HEK293 (cell line): ENCODE results near the gene TACC2.

Experiments
- CTCF ChIA-PET: fragments of 350-600 bp; formaldehyde crosslinking; extraction: SDS; loops from one replicate; lab custom pipeline; 2021; ENCODE audit warnings: antibody characterized with exemption; lab: Yijun Ruan, JAX
- POLR2A ChIA-PET: fragments of 300-600 bp; formaldehyde crosslinking; extraction: SDS; loops from one replicate; lab custom pipeline; 2020; ENCODE audit warnings: antibody characterized with exemption, inconsistent platforms; lab: Yijun Ruan, JAX
- H3K27ac ChIP-seq: fragments of 200-500 bp; sonication (Bioruptor generic); 2 replicates; pipeline ENCODE4 v1.5.1; 2014; ENCODE audit warnings: low read depth, low read length, control low read depth, inconsistent platforms; ENCODE audit errors: extremely low read depth
- H3K36me3 ChIP-seq, 2 experiments: fragments of 200-500 bp in 1 of 2; sonication (Bioruptor generic) in 1 of 2; 1 replicate in 1 of 2; 2 replicates in 1 of 2; pipeline ENCODE4 v1.5.1; 2014 to 2017; ENCODE audit warnings: inconsistent platforms in 2 of 2, low read length in 2 of 2; ENCODE audit not compliant: control insufficient read depth in 2 of 2, insufficient read depth in 1 of 2
- H3K4me1 ChIP-seq: fragments of 200-500 bp; sonication (Bioruptor generic); 2 replicates; pipeline ENCODE4 v1.5.1; 2014; ENCODE audit warnings: mild to moderate bottlenecking, low read length, inconsistent platforms; ENCODE audit not compliant: control insufficient read depth, insufficient read depth
- H3K4me3 ChIP-seq: 2 replicates; pipeline ENCODE4 v1.5.1; 2011; ENCODE audit warnings: low read depth, mild to moderate bottlenecking, control low read depth, low read length, moderate library complexity
- H3K9me3 ChIP-seq: fragments of 200-500 bp; sonication (Bioruptor generic); 2 replicates; pipeline ENCODE4 v1.5.1; 2014; ENCODE audit warnings: low read depth, low read length, inconsistent platforms; ENCODE audit not compliant: control insufficient read depth, insufficient read depth
- EGR2 ChIP-seq: fragments of 450-650 bp; formaldehyde crosslinking; IDR thresholded peaks from 2 replicates; pipeline ENCODE4 v1.5.1; 2016; ENCODE audit warnings: low read depth, missing biosample characterization, missing genetic modification characterization
- GLIS1 ChIP-seq: fragments of 450-650 bp; formaldehyde crosslinking; IDR thresholded peaks from 2 replicates; pipeline ENCODE4 v1.5.1; 2016; ENCODE audit warnings: missing biosample characterization, missing genetic modification characterization
- HOXA7 ChIP-seq: sonication (generic); formaldehyde crosslinking; IDR thresholded peaks from 2 replicates; pipeline ENCODE4 v1.8.1; 2022; ENCODE audit warnings: missing genetic modification reagents, borderline replicate concordance
- HOXC10 ChIP-seq: sonication (generic); formaldehyde crosslinking; IDR thresholded peaks from 2 replicates; pipeline ENCODE4 v1.8.1; 2023; ENCODE audit warnings: mild to moderate bottlenecking, missing genetic modification reagents
- MZF1 ChIP-seq: fragments of 450-650 bp; formaldehyde crosslinking; IDR thresholded peaks from 2 replicates; pipeline ENCODE4 v1.5.1; 2017; ENCODE audit warnings: missing biosample characterization, missing genetic modification characterization, borderline replicate concordance
- SCRT1 ChIP-seq: fragments of 450-650 bp; formaldehyde crosslinking; IDR thresholded peaks from 2 replicates; pipeline ENCODE4 v1.5.1; 2016; ENCODE audit warnings: missing biosample characterization, missing genetic modification characterization, borderline replicate concordance
- SETDB1 ChIP-seq: IDR thresholded peaks from one replicate; pipeline ENCODE4 v1.6.1; 2017; ENCODE audit warnings: mild to moderate bottlenecking, low read length, moderate library complexity, mixed read lengths; ENCODE audit not compliant: insufficient read length
- WT1 ChIP-seq: fragments of 450-650 bp; formaldehyde crosslinking; IDR thresholded peaks from 2 replicates; pipeline ENCODE4 v1.5.1; 2016; ENCODE audit warnings: missing biosample characterization, missing genetic modification characterization
- ZNF121 ChIP-seq: fragments of 450-650 bp; formaldehyde crosslinking; IDR thresholded peaks from 2 replicates; pipeline ENCODE4 v1.5.1; 2016; ENCODE audit warnings: missing biosample characterization, missing genetic modification characterization
- ZNF146 ChIP-seq: fragments of 450-650 bp; formaldehyde crosslinking; IDR thresholded peaks from 2 replicates; pipeline ENCODE4 v1.5.1; 2016; ENCODE audit warnings: missing biosample characterization, missing genetic modification characterization
- ZNF157 ChIP-seq: fragments of 450-650 bp; formaldehyde crosslinking; IDR thresholded peaks from 2 replicates; pipeline ENCODE4 v1.5.1; 2016; ENCODE audit warnings: missing biosample characterization, missing genetic modification characterization
- ZNF169 ChIP-seq: fragments of 450-650 bp; formaldehyde crosslinking; IDR thresholded peaks from 2 replicates; pipeline ENCODE4 v1.5.1; 2016; ENCODE audit warnings: missing biosample characterization, missing genetic modification characterization
- ZNF2 ChIP-seq: fragments of 450-650 bp; formaldehyde crosslinking; IDR thresholded peaks from 2 replicates; pipeline ENCODE4 v1.5.1; 2016; ENCODE audit warnings: missing biosample characterization, missing genetic modification characterization
- ZNF211 ChIP-seq: fragments of 450-650 bp; formaldehyde crosslinking; IDR thresholded peaks from 2 replicates; pipeline ENCODE4 v1.5.1; 2016; ENCODE audit warnings: low read depth, missing biosample characterization, missing genetic modification characterization
- ZNF335 ChIP-seq: fragments of 450-650 bp; formaldehyde crosslinking; conservative IDR thresholded peaks from 2 replicates; pipeline ENCODE4 v1.5.1; 2016; ENCODE audit warnings: missing biosample characterization, missing genetic modification characterization
- ZNF510 ChIP-seq: fragments of 450-650 bp; formaldehyde crosslinking; IDR thresholded peaks from 2 replicates; pipeline ENCODE4 v1.5.1; 2018; ENCODE audit warnings: mild to moderate bottlenecking, missing genetic modification characterization, missing biosample characterization; ENCODE audit not compliant: insufficient replicate concordance
- ZNF558 ChIP-seq: fragments of 450-650 bp; formaldehyde crosslinking; IDR thresholded peaks from 2 replicates; pipeline ENCODE4 v1.5.1; 2016; ENCODE audit warnings: missing biosample characterization, missing genetic modification characterization
- ZNF571 ChIP-seq: fragments of 450-650 bp; formaldehyde crosslinking; IDR thresholded peaks from 2 replicates; pipeline ENCODE4 v1.5.0; 2017; ENCODE audit warnings: missing biosample characterization, missing genetic modification characterization
- TF ChIP-seq, protein P1 (sequence below): fragments of 450-650 bp; formaldehyde crosslinking; IDR thresholded peaks from 2 replicates; pipeline ENCODE4 v1.5.1; 2016; ENCODE audit warnings: missing biosample characterization, missing genetic modification characterization
- TF ChIP-seq, protein P2 (sequence below): fragments of 450-650 bp; formaldehyde crosslinking; IDR thresholded peaks from 2 replicates; pipeline ENCODE4 v1.5.1; 2016; ENCODE audit warnings: missing biosample characterization, missing genetic modification characterization
- TF ChIP-seq, protein P3 (sequence below): fragments of 450-650 bp; formaldehyde crosslinking; IDR thresholded peaks from 2 replicates; pipeline ENCODE4 v1.5.1; 2016; ENCODE audit warnings: missing biosample characterization, missing genetic modification characterization
- TF ChIP-seq, protein P4 (sequence below): fragments of 450-650 bp; formaldehyde crosslinking; IDR thresholded peaks from 2 replicates; pipeline ENCODE4 v1.5.1; 2017; ENCODE audit warnings: missing biosample characterization, missing genetic modification characterization
- TF ChIP-seq, protein P5 (sequence below): fragments of 450-650 bp; formaldehyde crosslinking; IDR thresholded peaks from 2 replicates; pipeline ENCODE4 v1.5.1; 2017; ENCODE audit warnings: missing biosample characterization, missing genetic modification characterization

Gene TACC2

DNA sequence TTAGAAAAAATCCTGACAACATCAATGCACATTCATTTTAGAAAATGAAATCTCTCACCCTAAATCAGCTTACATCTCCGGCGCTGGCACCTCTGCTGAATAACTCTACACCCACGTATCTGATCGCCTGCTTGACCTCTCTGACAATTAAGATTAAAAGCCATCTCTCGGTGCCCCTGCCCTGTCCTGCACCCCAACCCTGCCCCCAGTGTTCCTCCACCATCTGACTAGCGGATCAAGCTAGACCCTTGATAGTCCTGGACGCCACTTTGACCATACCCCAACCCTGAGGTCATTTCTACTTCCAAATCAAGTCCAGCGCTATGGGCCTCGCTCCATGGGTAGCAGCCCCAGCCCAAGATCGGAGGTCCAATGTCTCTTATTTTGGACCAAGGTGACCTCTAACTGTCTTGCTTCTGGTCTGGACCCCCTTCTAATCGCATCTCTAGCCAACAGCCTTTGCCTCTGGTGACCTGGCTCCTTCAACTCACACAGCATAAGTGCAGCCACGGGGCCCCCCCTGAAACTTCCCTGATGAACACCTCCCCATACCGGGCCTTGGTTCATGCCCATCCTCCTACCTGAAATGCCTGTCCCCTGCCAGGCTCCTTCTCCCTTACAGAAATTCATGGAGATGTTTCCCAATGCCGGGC, 310.6 kb downstream of the TACC2 start:
- no peaks in the 10 kb centered on the region for H3K36me3 ChIP-seq
- TF ChIP-seq ZNF335 (tag by site-specific recombination) (no peak), MZF1 (tag by site-specific recombination) (no peak), SCRT1 (no peak), ZNF146 (no peak), ZNF510 (no peak), EGR2 (tag by site-specific recombination) (no peak), ZNF2 (tag by site-specific recombination) (no peak), ZNF121 (no peak), HOXC10 (no peak), SETDB1 (no peak), ZNF558 (tag by site-specific recombination) (no peak), WT1 (tag by site-specific recombination) (no peak), HOXA7 (CRISPR knock-in tag) (no peak)
- TF ChIP-seq, protein P1, sequence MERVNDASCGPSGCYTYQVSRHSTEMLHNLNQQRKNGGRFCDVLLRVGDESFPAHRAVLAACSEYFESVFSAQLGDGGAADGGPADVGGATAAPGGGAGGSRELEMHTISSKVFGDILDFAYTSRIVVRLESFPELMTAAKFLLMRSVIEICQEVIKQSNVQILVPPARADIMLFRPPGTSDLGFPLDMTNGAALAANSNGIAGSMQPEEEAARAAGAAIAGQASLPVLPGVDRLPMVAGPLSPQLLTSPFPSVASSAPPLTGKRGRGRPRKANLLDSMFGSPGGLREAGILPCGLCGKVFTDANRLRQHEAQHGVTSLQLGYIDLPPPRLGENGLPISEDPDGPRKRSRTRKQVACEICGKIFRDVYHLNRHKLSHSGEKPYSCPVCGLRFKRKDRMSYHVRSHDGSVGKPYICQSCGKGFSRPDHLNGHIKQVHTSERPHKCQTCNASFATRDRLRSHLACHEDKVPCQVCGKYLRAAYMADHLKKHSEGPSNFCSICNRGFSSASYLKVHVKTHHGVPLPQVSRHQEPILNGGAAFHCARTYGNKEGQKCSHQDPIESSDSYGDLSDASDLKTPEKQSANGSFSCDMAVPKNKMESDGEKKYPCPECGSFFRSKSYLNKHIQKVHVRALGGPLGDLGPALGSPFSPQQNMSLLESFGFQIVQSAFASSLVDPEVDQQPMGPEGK (tag by site-specific recombination): no peak
- H3K4me1 ChIP-seq: no peaks in the 10 kb centered on the region
- H3K4me3 ChIP-seq: no peak overlapping the region
- H3K9me3 ChIP-seq: no peaks in the 10 kb centered on the region
- POLR2A ChIA-PET: interaction anchor here (0.8 kb wide), 1 partner anchor 266 kb away, joined by 4 read pairs; no protein-coding TSS in a partner anchor
- no peak overlapping the region; the same call in 1 of the 2 replicates for H3K27ac ChIP-seq
- CTCF ChIA-PET: interaction anchor here (0.6 to 4.1 kb wide), 54 partner anchors 8 to 1617 kb away, joined by 3 to 121 read pairs (median 4); partner anchors contain the start of gene PLEKHA1

DNA sequence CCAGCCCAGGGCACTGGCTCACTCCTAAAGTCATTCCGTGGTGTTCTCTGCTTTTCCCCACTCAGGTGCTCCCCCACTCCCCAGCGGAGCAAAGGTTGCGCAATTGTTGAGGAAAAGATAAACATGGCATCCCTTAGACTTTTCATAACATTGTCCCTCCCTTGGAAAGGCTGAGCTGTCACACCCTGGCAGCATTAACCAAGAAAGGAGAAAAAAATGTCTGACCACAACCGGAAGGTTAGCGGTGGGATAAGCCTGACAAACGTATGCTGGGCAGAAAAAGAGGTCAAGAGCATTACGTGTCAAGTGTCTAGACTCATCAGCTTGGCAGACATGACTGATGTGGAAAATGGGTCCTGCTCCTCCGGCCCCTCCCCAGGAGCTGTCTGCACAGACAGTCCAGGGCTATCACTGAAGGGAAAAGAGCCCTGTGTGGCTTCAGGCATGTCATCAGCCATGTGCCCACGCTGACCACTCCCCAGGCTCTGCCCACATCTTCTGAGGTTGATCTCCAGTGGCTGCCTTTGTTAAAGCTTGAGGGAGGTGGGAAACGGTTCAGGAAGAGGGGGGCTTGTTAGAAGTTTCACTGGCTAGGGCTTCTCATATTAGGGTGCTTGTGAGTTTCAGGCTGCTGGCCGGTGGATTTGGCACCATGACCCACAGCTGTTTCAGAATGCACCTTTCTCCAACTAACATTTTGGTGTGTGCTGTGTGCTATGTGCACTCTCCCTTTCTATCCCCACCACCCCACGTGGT, 312.3 kb downstream of the TACC2 start:
- Histone ChIP-seq H3K4me3 (no peak overlapping the region), H3K27ac (no peak overlapping the region), H3K36me3 (no peaks in the 10 kb centered on the region), H3K9me3 (no peaks in the 10 kb centered on the region), H3K4me1 (no peaks in the 10 kb centered on the region)
- POLR2A ChIA-PET: no interaction called here
- CTCF ChIA-PET: interaction anchor here (1.4 to 2.3 kb wide), 5 partner anchors 22 to 264 kb away, joined by 3 to 23 read pairs (median 6); no protein-coding TSS in a partner anchor
- TF ChIP-seq, protein P2, sequence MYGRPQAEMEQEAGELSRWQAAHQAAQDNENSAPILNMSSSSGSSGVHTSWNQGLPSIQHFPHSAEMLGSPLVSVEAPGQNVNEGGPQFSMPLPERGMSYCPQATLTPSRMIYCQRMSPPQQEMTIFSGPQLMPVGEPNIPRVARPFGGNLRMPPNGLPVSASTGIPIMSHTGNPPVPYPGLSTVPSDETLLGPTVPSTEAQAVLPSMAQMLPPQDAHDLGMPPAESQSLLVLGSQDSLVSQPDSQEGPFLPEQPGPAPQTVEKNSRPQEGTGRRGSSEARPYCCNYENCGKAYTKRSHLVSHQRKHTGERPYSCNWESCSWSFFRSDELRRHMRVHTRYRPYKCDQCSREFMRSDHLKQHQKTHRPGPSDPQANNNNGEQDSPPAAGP: peak; percentile 63
- TF ChIP-seq GLIS1 (tag by site-specific recombination): 0 out of 2 replicates have a peak, but pooled peaks have one; percentile 14
- TF ChIP-seq ZNF169 (tag by site-specific recombination): no peak

DNA sequence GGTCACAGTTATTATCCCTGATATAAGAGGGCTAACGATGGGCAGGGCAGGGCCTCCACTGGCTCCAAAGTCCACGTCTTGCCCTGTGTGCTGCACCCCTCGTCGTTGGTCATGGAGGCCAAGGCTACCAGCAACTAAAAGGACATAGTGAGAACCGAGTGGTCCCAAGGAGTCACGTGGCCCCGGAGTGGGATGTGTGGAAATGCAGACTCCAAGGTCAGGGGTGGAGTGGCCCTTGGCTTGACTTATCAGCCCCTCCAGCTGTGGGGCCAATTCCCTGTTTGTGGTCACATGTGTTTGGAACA, 312.8 kb downstream of the TACC2 start:
- ChIA-PET CTCF (interaction anchor here (0.8 to 2.3 kb wide), 6 partner anchors 18 to 264 kb away, joined by 3 to 23 read pairs (median 5); no protein-coding TSS in a partner anchor), POLR2A (no interaction called here)
- H3K9me3 ChIP-seq: no peaks in the 10 kb centered on the region
- H3K4me3 ChIP-seq: no peak overlapping the region
- no peak overlapping the region for H3K27ac ChIP-seq
- no peaks in the 10 kb centered on the region for H3K4me1 ChIP-seq
- H3K36me3 ChIP-seq: no peaks in the 10 kb centered on the region
- TF ChIP-seq ZNF571 (tag by site-specific recombination) (no peak), ZNF146 (no peak), ZNF211 (tag by site-specific recombination) (no peak), ZNF157 (no peak)
- TF ChIP-seq, protein P3, sequence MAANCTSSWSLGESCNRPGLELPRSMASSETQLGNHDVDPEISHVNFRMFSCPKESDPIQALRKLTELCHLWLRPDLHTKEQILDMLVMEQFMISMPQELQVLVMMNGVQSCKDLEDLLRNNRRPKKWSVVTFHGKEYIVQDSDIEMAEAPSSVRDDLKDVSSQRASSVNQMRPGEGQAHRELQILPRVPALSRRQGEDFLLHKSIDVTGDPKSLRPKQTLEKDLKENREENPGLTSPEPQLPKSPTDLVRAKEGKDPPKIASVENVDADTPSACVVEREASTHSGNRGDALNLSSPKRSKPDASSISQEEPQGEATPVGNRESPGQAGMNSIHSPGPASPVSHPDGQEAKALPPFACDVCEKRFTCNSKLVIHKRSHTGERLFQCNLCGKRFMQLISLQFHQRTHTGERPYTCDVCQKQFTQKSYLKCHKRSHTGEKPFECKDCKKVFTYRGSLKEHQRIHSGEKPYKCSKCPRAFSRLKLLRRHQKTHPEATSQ (tag by site-specific recombination): no peak
- TF ChIP-seq, protein P4, sequence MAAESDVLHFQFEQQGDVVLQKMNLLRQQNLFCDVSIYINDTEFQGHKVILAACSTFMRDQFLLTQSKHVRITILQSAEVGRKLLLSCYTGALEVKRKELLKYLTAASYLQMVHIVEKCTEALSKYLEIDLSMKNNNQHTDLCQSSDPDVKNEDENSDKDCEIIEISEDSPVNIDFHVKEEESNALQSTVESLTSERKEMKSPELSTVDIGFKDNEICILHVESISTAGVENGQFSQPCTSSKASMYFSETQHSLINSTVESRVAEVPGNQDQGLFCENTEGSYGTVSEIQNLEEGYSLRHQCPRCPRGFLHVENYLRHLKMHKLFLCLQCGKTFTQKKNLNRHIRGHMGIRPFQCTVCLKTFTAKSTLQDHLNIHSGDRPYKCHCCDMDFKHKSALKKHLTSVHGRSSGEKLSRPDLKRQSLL: no peak
- TF ChIP-seq, protein P5, sequence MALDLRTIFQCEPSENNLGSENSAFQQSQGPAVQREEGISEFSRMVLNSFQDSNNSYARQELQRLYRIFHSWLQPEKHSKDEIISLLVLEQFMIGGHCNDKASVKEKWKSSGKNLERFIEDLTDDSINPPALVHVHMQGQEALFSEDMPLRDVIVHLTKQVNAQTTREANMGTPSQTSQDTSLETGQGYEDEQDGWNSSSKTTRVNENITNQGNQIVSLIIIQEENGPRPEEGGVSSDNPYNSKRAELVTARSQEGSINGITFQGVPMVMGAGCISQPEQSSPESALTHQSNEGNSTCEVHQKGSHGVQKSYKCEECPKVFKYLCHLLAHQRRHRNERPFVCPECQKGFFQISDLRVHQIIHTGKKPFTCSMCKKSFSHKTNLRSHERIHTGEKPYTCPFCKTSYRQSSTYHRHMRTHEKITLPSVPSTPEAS: no peak
